AG04450 (cell line): ENCODE measurements around the gene CORO7. TPM values are rescaled to one million over a fixed set of nuclear protein-coding genes. Genes with fewer than 3 reads are reported as not detected.

Source experiments
- CTCF ChIA-PET: fragments of 300-600, 350-600 bp; formaldehyde crosslinking; extraction: SDS; loops from one replicate; lab custom pipeline; 2022; ENCODE audit warnings: antibody characterized with exemption, inconsistent platforms; lab: Charles Lee
- POLR2A ChIA-PET: fragments of 350-600 bp; formaldehyde crosslinking; extraction: SDS; loops from one replicate; lab custom pipeline; 2021; ENCODE audit warnings: antibody characterized with exemption, inconsistent platforms; lab: Yijun Ruan, JAX
- DNase-seq: peaks from one replicate; pipeline ENCODE4 v3.0.0-alpha.2; 2011; ENCODE audit warnings: low read depth, low spot score
- H3K27ac ChIP-seq: one replicate; pipeline ENCODE4 v1.5.1; 2012; ENCODE audit warnings: low read depth, low read length, control low read depth
- H3K27me3 ChIP-seq: one replicate; pipeline ENCODE4 v1.6.0; 2012; ENCODE audit warnings: low read length; ENCODE audit not compliant: control insufficient read depth, insufficient read depth
- H3K4me3 ChIP-seq: 2 replicates; pipeline ENCODE4 v1.5.1; 2011; ENCODE audit warnings: mild to moderate bottlenecking, low read depth, low read length, control low read depth
- H3K9me3 ChIP-seq: 2 replicates; pipeline ENCODE4 v1.5.1; 2012; ENCODE audit warnings: low read length; ENCODE audit not compliant: control insufficient read depth, insufficient read depth
- CTCF ChIP-seq: IDR thresholded peaks from 2 replicates; pipeline ENCODE4 v1.5.1; 2011; ENCODE audit warnings: low read depth, low read length, control low read depth, inconsistent platforms
- polyA minus RNA-seq: library from RNA; depleted of rRNA, polyadenylated mRNA; stranded (reverse); fragments of >200 nt; gene quantifications from 2 replicates; pipeline ENCODE4 v1.2.3, GENCODE V29; 2011; rRNA and poly(A)+ RNA removed
- polyA plus RNA-seq: library from polyadenylated mRNA; depleted of rRNA; stranded (reverse); fragments of >200 nt; gene quantifications from 2 replicates; pipeline ENCODE4 v1.2.3, GENCODE V29; 2011; rRNA removed

CORO7 gene
- polyA plus RNA-seq, result 7.0 TPM in 2 replicates
- 14.9 and 17.5 TPM in 2 replicates for polyA minus RNA-seq

- TF ChIP-seq CTCF, result no peak
- ChIA-PET POLR2A (interaction anchor here (0.5 to 0.6 kb wide), 2 partner anchors 12 to 144 kb away, joined by 3 to 4 read pairs; partner anchors contain the start of gene TFAP4), CTCF (interaction anchor here (0.8 to 1.9 kb wide), 4 partner anchors 10 to 57 kb away, joined by 3 to 7 read pairs (median 4); no protein-coding TSS in a partner anchor)
- Histone ChIP-seq H3K27ac (peak within 1 kb of the TSS; percentile 21), H3K4me3 (peak within 1 kb of the TSS; percentile 73), H3K9me3 (no peaks in the 10 kb centered on the region; the same call in 1 of the 2 replicates), H3K27me3 (no peaks in the 10 kb centered on the region)
- no peak for DNase-seq
Measured at GRCh38 chr16:4416200-4417032, at the start of gene CORO7. CORO7 (minus strand) TSS chr16:4416596; CDS start chr16:4416518, 78 bp downstream.

GRCh38 chr16:4463522-4464163, 47.2 kb upstream of the CORO7 start:
- H3K27ac ChIP-seq, result peak overlapping the region; percentile 75
- no peak overlapping the region for H3K4me3 ChIP-seq
- no peaks in the 10 kb centered on the region for H3K27me3 ChIP-seq
- DNase-seq, result no peak
- TF ChIP-seq CTCF, result no peak
- ChIA-PET POLR2A (interaction anchor here (0.6 to 1.2 kb wide), 2 partner anchors 11 to 21 kb away, joined by 3 to 7 read pairs; partner anchors contain the start of gene NMRAL1), CTCF (interaction anchor here (1.2 kb wide), 1 partner anchor 87 kb away, joined by 3 read pairs; no protein-coding TSS in a partner anchor)
- no peaks in the 10 kb centered on the region; the same call in 1 of the 2 replicates for H3K9me3 ChIP-seq

DNA sequence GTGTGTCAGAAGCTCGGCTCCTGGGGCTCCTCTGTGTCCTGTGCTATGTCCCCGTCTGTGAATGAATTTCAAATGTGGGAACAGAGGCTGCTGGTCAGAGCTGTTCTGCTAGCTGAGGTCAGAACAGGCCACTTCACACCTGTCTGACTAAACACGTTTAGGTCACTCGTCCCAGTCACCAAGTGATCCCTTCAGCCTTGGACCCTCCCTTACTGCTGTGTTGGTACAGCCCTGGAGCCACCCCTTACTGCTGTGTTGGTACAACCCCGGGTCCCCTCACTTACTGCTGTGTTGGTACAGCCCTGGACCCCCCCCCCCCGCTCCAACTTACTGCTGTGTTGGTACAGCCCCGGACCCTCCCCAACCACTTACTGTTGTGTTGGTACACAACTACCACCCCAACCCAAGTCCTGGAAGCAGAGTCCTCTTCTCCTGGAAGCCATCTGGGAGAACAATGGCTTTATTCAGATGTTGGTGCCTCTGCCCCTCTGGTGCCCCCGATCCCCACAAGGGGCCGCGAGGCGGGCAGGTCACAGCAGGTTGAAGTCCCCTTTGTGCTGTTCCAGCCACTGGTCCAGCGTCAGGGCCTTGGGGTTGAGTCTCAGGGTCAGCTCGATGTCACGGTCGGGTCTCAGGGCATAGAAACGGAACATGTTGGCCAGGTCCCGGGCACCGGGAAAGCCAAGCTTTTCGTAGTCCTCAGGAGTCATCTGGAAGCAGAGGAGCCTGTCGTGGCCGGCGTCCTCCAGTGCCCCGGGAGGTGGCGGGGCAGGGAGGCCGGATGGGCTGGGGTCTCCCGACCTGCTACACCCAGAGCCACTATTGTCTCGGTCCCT, 45.1 kb upstream of the CORO7 start:
- Histone ChIP-seq H3K27me3 (no peaks in the 10 kb centered on the region), H3K4me3 (no peak overlapping the region), H3K9me3 (no peaks in the 10 kb centered on the region; the same call in 1 of the 2 replicates), H3K27ac (no peak overlapping the region)
- CTCF ChIA-PET, result interaction anchor here (1.3 kb wide), 1 partner anchor 34 kb away, joined by 3 read pairs; no protein-coding TSS in a partner anchor
- DNase-seq, result no peak
- TF ChIP-seq CTCF, result no peak
- POLR2A ChIA-PET, result no interaction called here

- no peaks in the 10 kb centered on the region; the same call in 1 of the 2 replicates for H3K9me3 ChIP-seq
- no peak for DNase-seq
- H3K27me3 ChIP-seq, result no peaks in the 10 kb centered on the region
- H3K27ac ChIP-seq, result no peak overlapping the region
- POLR2A ChIA-PET, result no interaction called here
- H3K4me3 ChIP-seq, result no peak overlapping the region
- TF ChIP-seq CTCF, result no peak
- CTCF ChIA-PET, result no interaction called here
Measured at GRCh38 chr16:4460936-4461249, 44.5 kb upstream of the CORO7 start.
